MM.1S (cell line): Measurements from ENCODE around the gene GATA2.

Experiments
- CTCF ChIP-seq: fragments of 300-600 bp; sonication (generic); IDR thresholded peaks from 2 replicates; pipeline ENCODE4 v1.5.1; 2016; ENCODE audit warnings: antibody characterized with exemption, low read length, mixed read lengths
- EZH2 ChIP-seq: fragments of 300-600 bp; sonication (generic); optimal IDR thresholded peaks from 2 replicates; pipeline ENCODE3; 2017; ENCODE audit warnings: low read depth, mild to moderate bottlenecking, antibody characterized with exemption, low read length, mixed read lengths

- TF ChIP-seq EZH2 (no peak), CTCF (no peak)
Observed at GRCh38 chr3:128439226-128439625, 53.8 kb downstream of the GATA2 start.
